GM19455 (cell line): ENCODE data around the gene ZNF488.
"Not testable (repeated sequence)": the region's sequence is repeated elsewhere in the genome, so short reads cannot be mapped to it uniquely, and the experiment has no call there.

Experiments
- ATAC-seq: cut with Tn5 transposase; IDR thresholded peaks from one replicate; pipeline ENCODE4 v1.9.1; 2021; ENCODE audit not compliant: unreplicated experiment

ZNF488 gene

DNA sequence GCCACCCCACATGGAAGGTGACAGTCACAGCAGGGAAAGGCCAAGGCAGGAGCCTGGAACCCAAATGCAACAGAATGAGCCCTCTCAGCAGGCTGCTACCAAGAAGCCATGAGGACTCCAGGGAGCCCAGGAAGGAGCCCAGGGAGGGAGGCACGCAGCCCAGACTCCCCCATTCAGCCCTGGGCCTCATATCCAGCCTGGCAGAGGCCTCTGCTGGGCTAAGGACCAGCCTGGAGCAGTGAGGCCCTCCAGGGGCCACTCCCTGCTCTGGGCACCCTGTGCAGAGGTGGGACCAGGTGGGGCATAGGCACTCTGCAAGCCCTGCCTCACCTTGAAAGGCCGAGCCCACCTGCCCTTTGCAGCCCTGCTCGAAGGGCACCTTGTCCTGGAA lies 25.8 kb upstream of the ZNF488 start:
- no peak for ATAC-seq

DNA sequence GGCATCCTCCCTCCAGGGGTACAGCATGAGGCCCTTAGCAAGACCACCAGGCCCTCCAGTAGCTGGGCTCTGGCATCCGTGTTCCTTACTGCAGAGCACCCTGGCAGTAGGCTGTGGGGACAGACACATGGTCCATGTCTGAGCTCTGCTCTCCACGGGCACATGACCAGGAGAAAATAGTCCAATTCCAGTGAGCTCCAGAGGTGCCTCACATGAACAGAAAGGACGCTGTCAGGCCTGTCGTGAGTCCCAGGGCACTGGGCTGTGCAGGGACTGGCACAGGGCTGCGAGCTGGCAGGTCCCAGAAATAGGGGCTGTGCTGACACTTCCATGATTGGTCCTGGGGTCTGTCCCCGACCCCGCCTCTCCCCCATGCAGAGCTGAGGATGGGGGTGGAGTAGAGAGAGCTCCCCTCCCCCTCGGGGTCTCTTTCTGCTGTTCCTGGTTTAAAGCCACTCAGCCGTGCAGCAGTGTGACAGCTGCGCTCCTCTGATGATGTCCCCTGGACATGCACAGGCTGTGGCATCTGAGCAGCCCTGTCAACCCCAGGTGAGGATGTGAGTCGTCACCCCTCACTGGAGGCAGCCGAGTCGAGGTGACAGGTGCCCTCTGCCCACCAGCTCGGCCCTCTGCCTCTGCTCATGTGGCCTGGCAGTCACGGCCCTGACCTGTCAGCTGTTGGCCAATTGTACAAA lies 25.2 kb upstream of the ZNF488 start:
- no peak for ATAC-seq

DNA sequence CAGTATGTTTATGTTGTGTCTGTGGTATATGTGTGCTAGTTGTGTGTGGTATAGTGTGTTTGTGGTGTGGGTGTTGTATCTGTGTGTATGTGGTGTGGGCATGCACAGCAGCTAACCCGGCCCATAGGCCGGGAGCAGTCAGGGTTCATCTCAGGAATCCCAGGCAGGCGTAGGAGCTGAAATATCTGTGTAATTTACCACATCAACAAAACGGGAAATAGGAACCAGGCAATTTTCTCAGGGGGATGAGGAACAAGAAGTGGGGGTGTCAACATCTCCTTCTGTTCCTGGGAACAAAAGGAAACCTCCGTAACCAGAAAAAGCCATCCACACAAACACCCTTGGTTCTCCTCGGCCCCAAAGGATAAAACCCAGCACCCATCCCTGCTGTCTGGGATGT lies 24.5 kb upstream of the ZNF488 start:
- no peak for ATAC-seq

DNA sequence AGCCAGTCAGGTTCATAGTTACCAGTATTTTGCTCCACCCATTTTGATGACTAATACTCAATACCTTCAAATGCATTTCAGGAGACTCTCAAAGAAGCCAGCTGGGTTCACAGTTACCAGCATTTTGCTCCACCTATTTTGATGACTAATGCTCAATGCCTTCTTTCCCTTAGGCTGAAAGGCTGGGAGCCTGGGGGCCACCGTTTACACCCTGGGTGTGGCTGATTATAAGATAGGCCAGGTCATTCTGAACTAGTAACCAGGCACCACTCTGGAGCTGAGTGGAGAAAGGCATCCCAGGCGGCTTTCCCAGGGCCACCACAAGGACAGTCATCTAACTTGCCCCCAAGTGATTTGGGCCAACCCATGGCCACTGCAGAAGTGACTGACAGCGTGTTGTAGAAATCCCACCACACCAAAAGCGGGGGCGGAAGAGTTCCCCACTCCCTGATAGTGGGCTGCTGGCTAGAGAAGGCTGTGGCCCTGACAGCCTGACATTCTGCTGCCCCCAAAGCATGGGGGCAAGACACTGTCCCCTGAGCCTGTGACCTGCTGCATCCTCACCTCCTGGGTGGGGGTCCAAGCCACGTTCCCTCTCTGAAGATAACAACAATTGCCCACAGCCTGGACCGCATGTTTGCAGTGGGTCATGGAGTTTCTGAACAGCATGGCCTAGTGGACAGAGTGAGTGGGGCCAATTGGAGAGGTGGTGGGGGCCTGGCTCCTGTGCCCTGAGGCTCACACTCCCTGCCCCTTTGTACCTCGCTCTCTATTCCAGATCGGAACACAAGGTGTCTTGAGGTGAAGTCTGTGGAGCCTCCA lies 23.0 kb upstream of the ZNF488 start:
- no peak for ATAC-seq

DNA sequence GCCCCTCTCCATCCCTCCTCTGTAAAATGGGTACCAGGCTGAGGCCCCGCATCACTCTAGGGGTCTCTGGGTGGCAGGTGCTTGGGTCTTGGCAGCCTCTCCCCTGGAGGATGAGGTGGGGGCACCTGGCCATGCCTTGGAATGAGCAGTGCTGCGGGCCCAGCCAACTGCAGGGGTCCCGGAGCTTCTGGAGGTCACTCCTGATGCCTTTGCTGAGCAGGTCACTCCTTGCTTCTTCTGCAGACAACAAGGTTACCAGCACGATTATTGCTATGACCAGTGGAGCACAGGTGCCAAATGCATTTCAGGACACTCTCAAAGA lies 22.4 kb upstream of the ZNF488 start:
- no peak for ATAC-seq

DNA sequence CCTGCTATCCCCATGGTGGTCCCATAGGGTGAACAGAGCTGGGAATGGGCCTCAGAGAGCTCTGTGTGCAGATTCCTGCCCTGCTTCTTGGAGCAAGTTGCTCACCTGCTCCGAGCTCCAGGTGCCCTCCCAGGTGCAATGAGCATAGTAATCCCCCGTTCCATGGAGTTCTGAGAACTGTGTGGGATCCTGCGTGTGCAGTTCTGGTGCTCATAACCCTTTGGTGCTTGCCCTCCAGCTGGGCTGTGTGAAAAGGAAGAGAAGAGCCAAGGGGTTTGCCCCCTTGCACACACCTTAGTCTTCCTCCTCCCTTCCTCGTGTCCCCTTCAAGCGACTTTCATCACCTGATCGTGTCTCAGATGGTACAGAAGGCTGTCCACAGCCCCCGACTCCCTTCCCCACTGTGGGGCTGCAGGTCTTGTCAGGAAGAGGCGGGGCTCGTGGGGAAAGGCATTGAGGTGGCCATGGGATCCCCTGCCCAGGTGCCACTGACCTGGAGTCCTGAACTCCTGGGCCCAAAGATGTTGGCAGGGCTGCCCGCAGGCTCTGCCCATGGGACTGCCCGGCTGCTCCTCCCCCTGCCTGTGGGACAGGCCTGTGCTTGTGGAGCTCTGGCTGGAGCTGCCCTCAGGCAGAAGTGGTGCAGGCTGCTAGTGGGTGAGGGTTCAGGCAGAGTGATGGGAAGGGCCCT lies 21.9 kb upstream of the ZNF488 start:
- no peak for ATAC-seq

DNA sequence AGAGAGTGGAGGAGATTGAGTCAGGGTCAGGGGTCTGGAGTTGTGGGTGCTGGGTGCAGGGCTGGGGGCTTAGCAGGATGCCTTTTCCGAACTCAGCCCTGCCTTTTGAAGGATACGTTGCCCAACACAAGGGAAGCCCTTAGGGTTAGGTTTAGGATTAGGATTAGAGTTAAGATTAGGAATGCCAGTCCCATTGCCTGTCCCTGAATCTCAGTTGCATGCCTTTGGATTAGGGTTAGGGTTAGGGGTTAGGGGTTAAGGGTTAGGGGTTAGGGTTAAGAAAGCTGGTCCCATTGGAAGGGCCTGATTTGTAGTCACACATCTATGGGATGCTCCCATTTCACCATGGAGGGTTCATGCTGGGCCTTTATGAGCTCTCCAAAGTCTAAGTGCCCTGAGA lies 20.8 kb upstream of the ZNF488 start:
- ATAC-seq: no peak

DNA sequence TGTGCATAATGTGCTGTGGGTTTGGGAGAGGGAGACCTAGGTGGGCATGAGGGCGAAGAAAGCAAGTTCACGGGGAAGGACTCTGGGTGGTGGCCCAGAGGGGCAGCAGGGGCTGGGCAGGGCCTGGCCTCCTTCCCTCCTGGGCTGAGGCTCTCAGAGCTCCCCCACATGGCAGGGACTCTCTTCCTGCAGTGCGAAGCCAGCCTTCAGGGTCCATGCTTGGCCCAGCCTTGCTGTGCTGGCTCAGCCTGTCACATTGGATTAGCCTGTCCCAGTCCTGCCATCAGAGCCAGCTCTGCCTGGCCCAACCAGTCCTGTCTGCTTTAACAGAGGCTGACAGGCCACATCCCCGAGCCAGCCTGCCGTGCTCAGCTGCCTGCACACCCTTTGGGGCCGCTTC lies 20.4 kb upstream of the ZNF488 start:
- no peak for ATAC-seq

DNA sequence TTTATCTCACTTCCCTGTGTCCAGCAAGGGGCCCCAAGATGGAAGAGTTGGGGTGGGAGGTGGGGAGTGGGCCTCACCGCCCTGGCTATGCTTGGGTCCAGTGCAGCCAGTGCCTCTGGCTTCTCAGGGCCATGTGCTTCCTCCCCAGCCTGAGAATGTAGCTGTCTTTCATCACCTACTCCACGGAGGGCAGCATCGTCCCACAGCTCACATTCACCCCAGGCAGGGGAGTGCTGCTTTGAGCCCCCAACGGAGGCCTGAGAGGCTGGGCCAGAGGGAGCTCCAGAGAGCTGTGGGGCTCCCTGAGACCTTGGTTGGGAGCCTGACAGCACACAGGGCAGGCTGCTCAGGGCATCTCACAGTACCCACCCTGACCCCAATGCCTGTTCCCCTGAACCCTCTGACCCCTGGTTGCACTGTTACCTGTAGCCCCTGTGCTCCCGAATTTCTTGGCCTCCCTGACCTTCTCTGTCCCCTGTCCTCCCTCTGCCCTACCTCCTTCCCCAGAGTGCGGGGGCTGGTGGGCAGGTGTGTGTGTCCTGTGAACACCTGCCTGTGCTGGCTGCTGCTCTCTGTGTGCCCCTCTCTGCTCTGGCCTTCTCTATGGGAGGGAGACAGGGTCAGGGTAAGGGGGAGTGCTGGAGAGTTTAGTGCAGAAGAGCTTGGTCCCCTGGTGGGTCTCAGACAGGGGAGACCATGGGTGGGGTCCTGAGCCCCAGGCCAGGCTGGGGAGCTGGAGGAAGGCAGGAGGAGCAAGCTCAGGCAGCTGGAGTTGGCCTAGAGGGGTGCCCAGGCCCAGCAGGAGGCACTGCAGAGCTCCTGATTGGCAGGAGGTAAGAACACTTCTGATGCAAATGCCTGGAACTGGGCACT lies 19.6 kb upstream of the ZNF488 start:
- ATAC-seq: no peak

DNA sequence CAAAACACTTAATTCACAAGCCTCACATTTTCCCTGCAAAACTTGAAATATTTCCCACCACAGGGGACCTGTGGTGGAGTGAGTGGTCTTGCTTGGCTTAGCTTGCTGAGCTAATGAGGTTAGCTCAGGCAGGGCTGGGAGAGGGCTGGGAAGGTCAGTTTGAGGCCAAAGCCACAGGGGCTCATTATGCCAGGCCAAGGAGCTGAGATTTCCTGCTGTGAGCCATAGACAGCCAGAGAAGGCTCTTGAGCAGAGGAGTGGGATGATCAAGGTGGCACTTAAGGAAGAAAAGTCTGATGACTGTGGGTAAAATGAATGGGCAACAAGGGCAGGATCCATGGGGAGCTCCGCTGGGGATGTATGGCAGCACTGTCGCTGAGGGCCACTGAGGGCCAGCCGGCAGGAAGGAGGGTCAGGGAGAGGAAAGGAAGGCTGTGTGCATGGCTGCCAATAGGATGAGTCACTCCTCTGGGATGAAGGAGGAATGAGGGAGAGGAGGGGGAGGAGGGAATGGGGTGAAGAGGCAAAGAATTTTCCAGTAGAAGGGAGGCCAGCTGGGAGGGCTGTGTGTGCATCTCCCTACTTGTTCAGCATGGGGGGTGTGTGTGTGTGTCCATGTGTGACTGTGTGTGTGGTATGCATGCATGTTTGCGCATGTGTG lies 18.7 kb upstream of the ZNF488 start:
- ATAC-seq: no peak

DNA sequence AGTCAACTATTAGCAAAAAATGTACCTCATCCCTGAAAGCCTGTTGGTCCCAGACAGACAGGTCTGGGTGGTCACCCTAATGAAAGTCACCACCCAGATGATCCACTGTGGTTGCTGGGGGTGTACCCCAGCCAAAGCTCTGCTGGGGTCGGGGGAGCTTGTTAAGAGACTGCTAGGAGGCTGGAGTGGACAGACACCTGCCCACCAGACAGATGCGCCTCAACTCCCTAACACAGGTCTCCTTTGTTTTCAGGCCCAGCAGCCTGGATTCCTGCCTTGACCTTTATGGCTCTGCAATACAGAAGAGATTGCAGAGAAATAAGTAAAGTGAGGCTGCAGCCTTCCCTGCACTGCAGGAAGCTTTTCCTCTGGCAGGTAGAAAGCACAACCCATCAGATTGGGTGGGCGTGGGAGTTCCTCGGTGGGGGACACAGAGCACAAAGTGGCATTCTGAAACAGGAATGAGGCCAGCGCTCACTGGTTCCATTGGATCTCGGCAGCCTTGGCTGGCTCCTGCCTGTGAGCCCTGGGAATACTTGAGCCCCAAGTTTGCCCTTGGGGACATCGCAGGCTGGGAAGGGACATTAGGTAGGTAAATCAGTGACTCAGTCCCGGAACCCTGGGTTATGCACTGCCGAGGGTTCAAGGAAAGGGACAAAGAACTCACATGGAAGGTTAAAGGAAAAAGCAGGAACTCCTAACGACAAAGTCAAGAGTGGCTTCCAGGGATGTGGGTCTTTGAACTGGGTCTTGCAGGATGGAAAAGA lies 18.0 kb upstream of the ZNF488 start:
- no peak for ATAC-seq

DNA sequence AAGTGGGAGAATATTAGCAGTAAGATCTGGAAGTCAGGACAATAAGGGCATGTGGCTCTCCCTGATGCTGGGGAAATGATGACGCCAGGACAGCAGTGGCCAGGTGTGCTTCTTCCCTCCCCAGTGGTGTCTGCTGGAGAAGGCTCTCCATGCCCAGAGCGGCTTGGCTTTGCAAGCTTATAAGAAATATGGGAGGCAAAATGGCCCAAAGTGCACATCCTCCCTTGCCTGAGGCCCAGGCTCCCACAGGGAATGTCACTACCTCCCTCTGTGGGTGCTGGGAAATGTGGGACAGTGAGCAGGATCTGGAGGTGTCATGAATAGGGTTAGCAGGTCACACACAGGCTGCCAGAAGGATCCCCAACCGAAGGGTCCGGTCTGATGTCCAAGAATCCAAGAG lies 17.1 kb upstream of the ZNF488 start:
- ATAC-seq: no peak

DNA sequence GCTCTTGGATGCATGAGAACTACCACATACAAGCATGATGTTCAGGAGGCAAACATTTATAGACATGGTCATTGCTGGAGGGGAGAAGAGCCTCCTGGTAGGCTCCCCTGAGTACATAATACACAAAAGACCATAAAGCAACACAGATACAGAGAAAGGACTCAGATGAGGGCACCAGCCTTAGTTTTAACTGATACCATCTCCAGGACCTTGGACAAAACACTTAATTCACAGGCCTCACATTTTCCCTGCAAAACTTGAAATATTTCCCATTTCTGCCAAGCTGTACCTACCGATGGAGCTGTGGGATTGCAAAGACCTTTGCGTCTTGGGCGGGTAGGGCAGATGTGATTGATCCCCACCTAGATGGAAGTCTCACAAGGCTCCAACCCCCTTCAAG lies 16.7 kb upstream of the ZNF488 start:
- ATAC-seq: no peak

DNA sequence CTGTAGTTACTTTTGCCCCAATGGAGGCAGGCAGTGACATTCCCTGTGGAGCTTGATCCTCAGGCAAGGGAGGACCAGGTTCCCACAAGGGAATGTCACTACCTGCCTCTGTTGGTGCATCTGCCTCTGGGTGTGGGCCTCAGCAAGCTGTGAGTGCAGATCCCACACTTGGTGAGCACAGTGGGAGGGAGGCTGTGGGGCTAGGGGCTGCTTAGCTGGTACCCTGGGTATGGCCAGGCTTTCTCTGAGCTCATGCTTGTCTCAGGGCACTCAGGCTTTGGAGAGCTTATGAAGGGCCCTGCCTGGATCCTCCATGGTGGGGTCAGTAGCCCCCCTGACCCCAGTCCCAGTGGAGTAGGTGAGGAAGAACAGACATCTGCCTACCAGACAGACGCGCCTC lies 16.2 kb upstream of the ZNF488 start:
- ATAC-seq: no peak

DNA sequence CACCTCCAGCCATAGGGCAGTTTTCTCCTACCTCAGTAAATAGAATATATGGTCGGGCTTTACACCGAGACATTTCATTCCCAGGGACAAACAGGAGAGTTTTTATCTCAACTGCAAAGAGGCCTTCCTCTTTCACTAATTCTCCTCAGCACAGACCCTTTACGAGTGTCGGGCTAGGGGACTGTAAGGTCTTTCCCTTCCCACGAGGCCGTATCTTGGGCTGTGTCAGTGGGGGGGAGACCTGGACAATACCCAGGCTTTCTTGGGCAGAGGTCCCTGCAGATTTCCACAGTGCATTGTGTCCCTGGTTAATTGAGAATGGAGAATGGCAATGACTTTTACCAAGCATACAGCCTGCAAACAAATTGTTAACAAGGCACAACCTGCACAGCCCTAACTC lies 13.2 kb upstream of the ZNF488 start:
- ATAC-seq: no peak

DNA sequence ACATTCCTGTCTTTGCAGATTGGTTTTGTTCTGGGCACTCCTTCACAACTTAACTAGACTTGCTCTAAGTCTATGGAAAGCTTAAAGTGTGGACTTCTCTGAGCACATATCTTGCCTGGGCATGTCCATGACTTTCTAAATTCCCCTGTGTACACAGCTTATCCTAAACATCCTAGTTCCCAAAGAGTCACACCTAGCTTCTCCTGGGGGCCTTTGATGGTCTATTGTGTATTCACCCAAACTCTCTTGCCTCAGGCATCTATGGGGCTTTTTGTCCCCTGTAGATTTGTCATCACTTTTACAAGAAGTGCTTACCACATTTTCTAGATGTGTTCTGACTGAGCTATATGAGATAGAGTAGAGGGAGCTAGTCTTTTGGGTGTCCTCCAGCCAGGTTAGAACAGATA lies 12.2 kb upstream of the ZNF488 start:
- ATAC-seq: no peak

DNA sequence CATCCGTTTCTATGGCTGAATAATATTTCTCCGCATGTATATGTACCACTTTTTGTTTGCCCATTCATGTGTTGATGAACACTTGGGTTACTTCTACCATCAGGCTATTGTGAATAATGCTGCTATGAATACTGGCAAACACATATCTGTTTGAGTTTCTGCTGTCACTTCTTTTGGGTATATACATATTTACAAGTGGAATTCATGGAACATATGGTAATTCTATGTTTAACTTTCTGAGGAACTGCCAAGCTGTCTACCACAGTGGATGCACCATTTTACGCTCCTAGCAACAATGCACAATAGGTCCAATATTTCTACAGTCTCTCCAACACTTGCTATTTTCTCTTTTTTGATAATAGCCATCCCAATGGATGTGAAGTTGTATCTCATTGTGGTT lies 5.5 kb upstream of the ZNF488 start:
- ATAC-seq: no peak

DNA sequence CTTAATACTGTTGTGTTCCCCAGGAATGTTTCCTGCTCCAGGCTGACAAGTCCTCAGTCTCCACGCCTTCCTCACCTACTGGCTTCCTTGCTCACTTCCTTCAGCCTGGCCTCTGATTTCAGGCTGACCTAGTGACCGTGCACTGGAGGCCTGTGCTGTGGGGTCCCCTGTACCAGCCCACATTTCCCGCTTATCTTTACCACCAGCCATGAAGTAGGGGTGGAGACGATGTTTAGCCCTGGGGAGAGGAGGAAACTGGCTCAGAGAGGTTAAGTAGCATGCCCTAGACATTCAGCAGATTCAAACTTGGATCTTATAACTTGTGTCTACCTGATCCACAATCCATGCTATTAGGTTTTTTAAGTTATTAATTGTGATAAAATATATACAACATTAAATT lies 4.8 kb upstream of the ZNF488 start:
- no peak for ATAC-seq

DNA sequence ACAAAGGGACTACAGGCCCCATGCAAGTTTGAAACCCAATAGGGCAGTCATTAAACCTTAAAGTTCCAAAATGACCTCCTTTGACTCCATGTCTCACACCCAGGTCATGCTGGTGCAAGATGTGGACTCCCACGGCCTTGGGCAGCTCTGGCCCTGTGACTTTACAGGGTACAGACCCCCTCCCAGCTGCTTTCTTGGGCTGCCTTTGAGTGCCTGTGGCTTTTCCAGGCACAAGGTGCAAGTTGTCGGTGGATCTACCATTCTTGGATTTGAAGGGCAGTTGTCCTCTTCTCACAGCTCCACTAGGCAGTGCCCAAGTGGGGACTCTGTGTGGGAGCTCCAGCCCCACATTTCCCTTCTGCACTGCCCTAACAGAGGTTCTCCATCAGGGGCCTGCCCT lies 2.0 kb upstream of the ZNF488 start:
- not testable (repeated sequence) for ATAC-seq
